Neural progenitor cell (in vitro differentiated cells): ENCODE results near the gene SCN10A. TPM values are rescaled to one million over a fixed set of nuclear protein-coding genes. Genes with fewer than 3 reads are reported as not detected.

ENCODE experiments used
- DNase-seq: peaks from one replicate; pipeline ENCODE4 v3.0.0-alpha.2; 2016; ENCODE audit warnings: low spot score
- H2AFZ ChIP-seq: fragments of 200-600 bp; sonication (generic); replicated peaks from 2 replicates; pipeline ENCODE4 v1.6.1; 2016; ENCODE audit warnings: antibody characterized with exemption
- H3F3A ChIP-seq: fragments of 200-600 bp; sonication (generic); 2 replicates; pipeline ENCODE4 v1.6.1; 2016; ENCODE audit warnings: antibody characterized with exemption, low read depth
- H3K27ac ChIP-seq: fragments of 200-600 bp; sonication (generic); 2 replicates; pipeline ENCODE4 v1.5.1; 2016; ENCODE audit warnings: mild to moderate bottlenecking
- H3K27me3 ChIP-seq: fragments of 200-600 bp; sonication (generic); 2 replicates; pipeline ENCODE4 v1.6.1; 2016; ENCODE audit warnings: mild to moderate bottlenecking, moderate library complexity
- H3K36me3 ChIP-seq: fragments of 200-600 bp; sonication (generic); 2 replicates; pipeline ENCODE4 v1.5.1; 2016
- H3K4me1 ChIP-seq: fragments of 200-600 bp; sonication (generic); 2 replicates; pipeline ENCODE4 v1.6.1; 2016; ENCODE audit warnings: mixed run types
- H3K4me2 ChIP-seq: fragments of 200-600 bp; sonication (generic); 2 replicates; pipeline ENCODE4 v1.6.1; 2016
- H3K4me3 ChIP-seq: fragments of 200-600 bp; sonication (generic); 2 replicates; pipeline ENCODE4 v1.5.1; 2016
- H3K79me2 ChIP-seq: fragments of 200-600 bp; sonication (generic); 2 replicates; pipeline ENCODE4 v1.6.1; 2016; ENCODE audit warnings: low read depth
- H3K9ac ChIP-seq: fragments of 200-600 bp; sonication (generic); 2 replicates; pipeline ENCODE4 v1.6.1; 2016
- H3K9me3 ChIP-seq: fragments of 200-600 bp; sonication (generic); 2 replicates; pipeline ENCODE4 v1.5.1; 2016; ENCODE audit warnings: low read depth
- H4K20me1 ChIP-seq: fragments of 200-600 bp; sonication (generic); 2 replicates; pipeline ENCODE4 v1.6.1; 2016; ENCODE audit warnings: low read depth
- H3K27ac Mint-ChIP-seq: 3 replicates; pipeline ENCODE4 v1.8.0; 2021; ENCODE audit warnings: mixed read lengths
- H3K27me3 Mint-ChIP-seq: 2 replicates; pipeline ENCODE4 v1.8.0; 2022; ENCODE audit warnings: low read depth, mild to moderate bottlenecking, inconsistent platforms, moderate library complexity, mixed read lengths; ENCODE audit not compliant: insufficient read depth
- H3K36me3 Mint-ChIP-seq: 3 replicates; pipeline ENCODE4 v1.8.0; 2021; ENCODE audit warnings: mixed read lengths
- H3K4me1 Mint-ChIP-seq: 3 replicates; pipeline ENCODE4 v1.8.0; 2021; ENCODE audit warnings: mixed read lengths
- H3K4me3 Mint-ChIP-seq: 3 replicates; pipeline ENCODE4 v1.8.0; 2021; ENCODE audit warnings: mild to moderate bottlenecking, moderate library complexity, mixed read lengths
- H3K9me3 Mint-ChIP-seq: 3 replicates; pipeline ENCODE4 v1.8.0; 2020; ENCODE audit warnings: mixed read lengths
- CTCF ChIP-seq: fragments of 200-600 bp; sonication (generic); IDR thresholded peaks from 2 replicates; pipeline ENCODE4 v1.5.1; 2017; ENCODE audit warnings: antibody characterized with exemption, mild to moderate bottlenecking
- EZH2 ChIP-seq: fragments of 200-600 bp; sonication (generic); IDR thresholded peaks from 2 replicates; pipeline ENCODE4 v1.6.1; 2017; ENCODE audit warnings: antibody characterized with exemption, mild to moderate bottlenecking, moderate library complexity
- EZH2phosphoT487 ChIP-seq: fragments of 200-600 bp; sonication (generic); IDR thresholded peaks from 2 replicates; pipeline ENCODE4 v1.6.1; 2017; ENCODE audit warnings: antibody characterized with exemption
- total RNA-seq: library from RNA; depleted of rRNA; stranded (reverse); fragments of >200 nt; gene quantifications from 2 replicates; pipeline ENCODE4 v1.2.3, GENCODE V29; 2015; ENCODE audit warnings: low replicate concordance

Gene SCN10A
- total RNA-seq, 1 donor from 2014 or later = not detected

GRCh38 chr3:38648024-38648658, 167.9 kb downstream of the SCN10A start:
- peaks cover 9% of the 10 kb centered on the region for H3F3A ChIP-seq
- Mint-ChIP-seq H3K4me1 (peaks cover 8% of the 10 kb centered on the region), H3K27me3 (peaks cover 28% of the 10 kb centered on the region), H3K36me3 (no peaks in the 10 kb centered on the region), H3K9me3 (no peaks in the 10 kb centered on the region), H3K27ac (no peak overlapping the region), H3K4me3 (no peak overlapping the region)
- DNase-seq = no peak
- H3K4me1 ChIP-seq = peaks cover 17% of the 10 kb centered on the region
- H3K36me3 ChIP-seq = no peaks in the 10 kb centered on the region
- peaks cover 21% of the 10 kb centered on the region for H4K20me1 ChIP-seq
- peak overlapping the region; percentile 94 for H3K4me2 ChIP-seq
- H3K9me3 ChIP-seq = no peaks in the 10 kb centered on the region
- H3K9ac ChIP-seq = no peak overlapping the region
- no peaks in the 10 kb centered on the region for H3K79me2 ChIP-seq
- no peak overlapping the region for H3K27ac ChIP-seq
- no peak for TF ChIP-seq EZH2phosphoT487
- TF ChIP-seq EZH2 = no peak
- TF ChIP-seq CTCF = no peak
- H3K27me3 ChIP-seq = peaks cover 65% of the 10 kb centered on the region
- peak overlapping the region; percentile 86 for H3K4me3 ChIP-seq
- no peak overlapping the region for H2AFZ ChIP-seq

- no peak overlapping the region for H2AFZ ChIP-seq
- Mint-ChIP-seq H3K27me3 (peaks cover 29% of the 10 kb centered on the region), H3K9me3 (no peaks in the 10 kb centered on the region), H3K27ac (no peak overlapping the region), H3K4me1 (peaks cover 10% of the 10 kb centered on the region), H3K4me3 (no peak overlapping the region), H3K36me3 (no peaks in the 10 kb centered on the region)
- H3K4me1 ChIP-seq = peaks cover 17% of the 10 kb centered on the region
- TF ChIP-seq EZH2 (no peak), CTCF (no peak), EZH2phosphoT487 (no peak)
- peaks cover 65% of the 10 kb centered on the region for H3K27me3 ChIP-seq
- H3K27ac ChIP-seq = no peak overlapping the region
- peaks cover 9% of the 10 kb centered on the region for H3F3A ChIP-seq
- H3K4me2 ChIP-seq = no peak overlapping the region
- H3K4me3 ChIP-seq = no peak overlapping the region
- H3K9ac ChIP-seq = no peak overlapping the region
- H3K79me2 ChIP-seq = no peaks in the 10 kb centered on the region
- no peak for DNase-seq
- peaks cover 21% of the 10 kb centered on the region for H4K20me1 ChIP-seq
- no peaks in the 10 kb centered on the region for H3K9me3 ChIP-seq
- H3K36me3 ChIP-seq = no peaks in the 10 kb centered on the region
These were observed 168.6 kb downstream of the SCN10A start for GRCh38 chr3:38647217-38647970.

Other genes with a start within 250 kb of the SCN10A start
- 3.9 and 4.6 TPM in 2 replicates for gene SCN5A, start 166.5 kb downstream of the SCN10A start, total RNA-seq
- gene SCN11A, start 235.7 kb upstream of the SCN10A start, total RNA-seq = 0.69 and 0.81 TPM in 2 replicates
- gene WDR48, start 235.8 kb upstream of the SCN10A start, total RNA-seq = 76.3 and 127 TPM in 2 replicates